HepG2 (cell line): Measurements from ENCODE around the gene ATP10D. TPM values are rescaled to one million over a fixed set of nuclear protein-coding genes. Genes with fewer than 3 reads are reported as not detected.

ENCODE experiments used
- ATAC-seq: fragments of 200-7000 bp; cut with Tn5 transposase; 3 replicates; pipeline ENCODE4 v1.9.1; 2020; ENCODE audit warnings: mild to moderate bottlenecking, moderate library complexity
- BruUV-seq: library from RNA; stranded (reverse); fragments of 400-500 nt; replicated peaks from 2 replicates; lab custom pipeline; 2021; lab: Mats Ljungman, UMichigan
- CTCF ChIA-PET: fragments of 300-600 bp; formaldehyde crosslinking; extraction: SDS; loops from one replicate; lab custom pipeline; 2021; ENCODE audit warnings: low total read pairs, inconsistent platforms, low intra/inter-chr PET ratio; lab: Yijun Ruan, JAX
- POLR2A ChIA-PET: fragments of 350-600 bp; sonication (Branson Sonifier 250); formaldehyde crosslinking; loops from one replicate; lab custom pipeline; 2020; ENCODE audit warnings: antibody characterized with exemption, inconsistent platforms; lab: Yijun Ruan, JAX
- DNase-seq: peaks from one replicate; pipeline ENCODE4 v3.0.0-alpha.2; 2015; ENCODE audit warnings: low spot score
- FAIRE-seq: peaks from 3 replicates; lab custom pipeline; 2011; peaks lifted over from hg19 to GRCh38; lab: Jason Lieb, UNC
- H2AFZ ChIP-seq: one replicate; pipeline ENCODE4 v1.6.1; 2011; ENCODE audit warnings: low read length, inconsistent platforms
- H3K27ac ChIP-seq: fragments of 300-600 bp; 3 replicates; pipeline ENCODE4 v1.8.0; 2011; ENCODE audit warnings: mixed run types, mild to moderate bottlenecking, mixed read lengths, low read length, inconsistent platforms; ENCODE audit not compliant: insufficient read depth; ENCODE audit errors: extremely low read length
- H3K27me3 ChIP-seq, 2 experiments: fragments of 200-600 bp in 1 of 2; 2 replicates in 1 of 2; 3 replicates in 1 of 2; pipeline versions ENCODE4 v1.6.0 to v1.8.0; 2011; ENCODE audit warnings: low read length in 2 of 2, mild to moderate bottlenecking in 2 of 2, moderate library complexity in 2 of 2, inconsistent platforms in 1 of 2; ENCODE audit not compliant: insufficient read depth in 2 of 2, control insufficient read depth in 1 of 2
- H3K36me3 ChIP-seq, 2 experiments: fragments of 200-600 bp in 1 of 2; replicated peaks in 1 of 2; 2 replicates in 1 of 2; 3 replicates in 1 of 2; pipeline versions ENCODE4 v1.5.1 to v1.8.0; 2011; ENCODE audit warnings: low read length in 2 of 2, inconsistent platforms in 1 of 2; ENCODE audit not compliant: insufficient read depth in 2 of 2, control insufficient read depth in 1 of 2
- H3K4me1 ChIP-seq: 2 replicates; pipeline ENCODE4 v1.5.1; 2012; ENCODE audit warnings: low read length, inconsistent platforms; ENCODE audit not compliant: insufficient read depth
- H3K4me2 ChIP-seq: 2 replicates; pipeline ENCODE4 v1.6.0; 2011; ENCODE audit warnings: low read depth, low read length, inconsistent platforms
- H3K4me3 ChIP-seq, 3 experiments: fragments of 200-600 bp in 1 of 3; sonication (generic), shearing (Covaris generic) in 1 of 3; replicated peaks in 1 of 3; 2 replicates each; pipeline ENCODE4 v1.5.1; 2011 to 2016; ENCODE audit warnings: low read length in 3 of 3, inconsistent platforms in 2 of 3, low read depth in 2 of 3, mild to moderate bottlenecking in 2 of 3, control low read depth in 1 of 3, mixed read lengths in 1 of 3; ENCODE audit not compliant: insufficient read depth in 1 of 3
- H3K79me2 ChIP-seq: one replicate; pipeline ENCODE4 v1.6.1; 2011; ENCODE audit warnings: low read length, inconsistent platforms; ENCODE audit not compliant: insufficient read depth
- H3K9ac ChIP-seq: 2 replicates; pipeline ENCODE4 v1.6.0; 2011; ENCODE audit warnings: mild to moderate bottlenecking, low read depth, low read length, inconsistent platforms; ENCODE audit not compliant: insufficient read depth
- H3K9me3 ChIP-seq: 2 replicates; pipeline ENCODE4 v1.5.1; 2012; ENCODE audit warnings: mild to moderate bottlenecking, low read length
- H4K20me1 ChIP-seq: 2 replicates; pipeline ENCODE4 v1.6.0; 2011; ENCODE audit warnings: inconsistent platforms, mild to moderate bottlenecking, low read length, moderate library complexity; ENCODE audit not compliant: insufficient read depth
- BHLHE40 ChIP-seq: IDR thresholded peaks from 2 replicates; pipeline ENCODE4 v1.6.1; 2011; ENCODE audit warnings: low read length, improper control_type of control experiment
- CEBPZ ChIP-seq: IDR thresholded peaks from 2 replicates; pipeline ENCODE4 v1.6.1; 2012; ENCODE audit warnings: low read length, improper control_type of control experiment
- E2F5 ChIP-seq: sonication (generic); formaldehyde crosslinking; conservative IDR thresholded peaks from 2 replicates; pipeline ENCODE4 v1.4.0; 2020; ENCODE audit warnings: missing genetic modification reagents
- FUBP1 ChIP-seq: sonication (generic); formaldehyde crosslinking; IDR thresholded peaks from 2 replicates; pipeline ENCODE4 v1.5.1; 2020; ENCODE audit warnings: missing genetic modification reagents, mild to moderate bottlenecking, borderline replicate concordance
- GLI4 ChIP-seq: sonication (generic); formaldehyde crosslinking; IDR thresholded peaks from 2 replicates; pipeline ENCODE4 v1.5.1; 2020; ENCODE audit warnings: missing genetic modification reagents, mild to moderate bottlenecking, moderate library complexity, borderline replicate concordance
- KAT8 ChIP-seq: IDR thresholded peaks from 2 replicates; pipeline ENCODE4 v1.6.1; 2016; ENCODE audit warnings: missing genetic modification reagents, missing compliant biosample characterization
- NR2C2 ChIP-seq: sonication (generic); formaldehyde crosslinking; IDR thresholded peaks from 2 replicates; pipeline ENCODE4 v1.4.0; 2020; ENCODE audit warnings: missing genetic modification reagents, mild to moderate bottlenecking, moderate library complexity, borderline replicate concordance
- PHB2 ChIP-seq: fragments of 450-650 bp; IDR thresholded peaks from 2 replicates; pipeline ENCODE4 v1.6.1; 2018; ENCODE audit not compliant: partially characterized antibody
- SIN3A ChIP-seq: IDR thresholded peaks from 2 replicates; pipeline ENCODE4 v1.6.1; 2011; ENCODE audit warnings: low read depth, mild to moderate bottlenecking, control low read depth, low read length, borderline replicate concordance
- SRSF4 ChIP-seq: fragments of 200-400 bp; formaldehyde crosslinking; IDR thresholded peaks from one replicate; pipeline ENCODE4 v1.6.1; 2018; ENCODE audit warnings: mild to moderate bottlenecking, low read depth, low read length, moderate library complexity; ENCODE audit not compliant: poor library complexity, severe bottlenecking
- U2AF1 ChIP-seq: fragments of 200-400 bp; formaldehyde crosslinking; optimal IDR thresholded peaks from 2 replicates; pipeline ENCODE3; 2017; ENCODE audit warnings: mild to moderate bottlenecking, low read depth, low read length
- ZFP41 ChIP-seq: sonication (generic); formaldehyde crosslinking; IDR thresholded peaks from 2 replicates; pipeline ENCODE4 v1.4.0; 2020; ENCODE audit warnings: mild to moderate bottlenecking, missing genetic modification reagents, borderline replicate concordance
- ZNF263 ChIP-seq: sonication (generic); formaldehyde crosslinking; IDR thresholded peaks from 2 replicates; pipeline ENCODE4 v1.4.0; 2020; ENCODE audit warnings: missing genetic modification reagents
- ZNF670 ChIP-seq: sonication (generic); formaldehyde crosslinking; IDR thresholded peaks from 2 replicates; pipeline ENCODE4 v1.8.0; 2022; ENCODE audit warnings: mild to moderate bottlenecking, missing genetic modification reagents, borderline replicate concordance
- WGBS: methylation state at CpG from one replicate; pipeline ENCODE4 v1.1.6; 2017; ENCODE audit warnings: low lambda C conversion rate; 5-methylcytosine and 5-hydroxymethylcytosine counted together
- in situ Hi-C: cut with HindIII; loops from 2 replicates; pipeline ENCODE4 v1.10.0; 2017; ENCODE audit warnings: low pct_unique_long_range_greater_than_20kb; ENCODE audit not compliant: extremely low pct_ligation_motif_present
- intact Hi-C: fragments of 100-400 bp; cut with micrococcal nuclease; formaldehyde crosslinking; loops from one replicate; pipeline ENCODE4 v1.10.0; 2022; ENCODE audit not compliant: unreplicated experiment
- polyA plus RNA-seq, 8 experiments: library from polyadenylated mRNA; depleted of rRNA in 3 of 8; stranded (reverse) in 7 of 8; unstranded in 1 of 8; fragments of >200 nt; fragmentation: Illumina TruSeq in 4 of 8; extraction: Trizol in 4 of 8; gene quantifications; 2 replicates each; pipeline versions ENCODE4 v1.2.1 to v1.2.3, GENCODE V29; 2011 to 2016; ENCODE audit warnings: low read depth in 4 of 8, missing spikeins in 1 of 8, mixed read lengths in 1 of 8; ENCODE audit not compliant: insufficient read depth in 1 of 8
- total RNA-seq, 5 experiments: library from RNA; depleted of rRNA; stranded (reverse); fragments of >200 nt; fragmentation: Illumina TruSeq; extraction: Trizol; gene quantifications; 2 replicates each; pipeline ENCODE4 v1.2.3, GENCODE V29; 2016; ENCODE audit warnings: low read depth in 1 of 5

The ATP10D gene
- total and polyA plus RNA-seq, 2 of the 13 experiments (the other 11 are each of a cell fraction or from before 2014, with no cell fraction given): 2.2 to 9.8 TPM

- H3K4me2 ChIP-seq: no peak overlapping the region
- TF ChIP-seq PHB2 (no peak), BHLHE40 (no peak), SRSF4 (no peak), NR2C2 (CRISPR knock-in tag) (no peak), U2AF1 (no peak), CEBPZ (no peak), GLI4 (CRISPR knock-in tag) (no peak), ZNF670 (CRISPR knock-in tag) (no peak), KAT8 (CRISPR knock-in tag) (no peak), E2F5 (CRISPR knock-in tag) (no peak), ZNF263 (no peak), FUBP1 (CRISPR knock-in tag) (no peak), SIN3A (no peak), ZFP41 (CRISPR knock-in tag) (no peak)
- CTCF ChIA-PET: no interaction called here
- no peak for FAIRE-seq
- H3K79me2 ChIP-seq: no peaks in the 10 kb centered on the region
- no peak overlapping the region for H2AFZ ChIP-seq
- H3K36me3 ChIP-seq: no peaks in the 10 kb centered on the region
- no peak for DNase-seq
- POLR2A ChIA-PET: no interaction called here
- H3K27me3 ChIP-seq: no peaks in the 10 kb centered on the region
- H4K20me1 ChIP-seq: no peaks in the 10 kb centered on the region
- no peak overlapping the region for H3K27ac ChIP-seq
- in situ Hi-C loops: no loop called here
- BruUV-seq: no TSS peak
- ATAC-seq: no peak
- 85% methylated on average over 2 of the region's 2 CpGs for WGBS
- no peak overlapping the region for H3K4me3 ChIP-seq
- no peaks in the 10 kb centered on the region for H3K9me3 ChIP-seq
- no peaks in the 10 kb centered on the region for H3K4me1 ChIP-seq
- intact Hi-C loops: no loop called here
- no peak overlapping the region for H3K9ac ChIP-seq
Observed at GRCh38 chr4:47444031-47444430, 41.0 kb upstream of the ATP10D start.
